GM18870 (cell line): ENCODE results near the gene LRRC37B.
A peak's percentile ranks its signal among the peaks of the same experiment; 100 is the strongest.
"Not testable (repeated sequence)": the region's sequence is repeated elsewhere in the genome, so short reads cannot be mapped to it uniquely, and the experiment has no call there.

Experiments
- ATAC-seq: cut with Tn5 transposase; IDR thresholded peaks from one replicate; pipeline ENCODE4 v1.9.1; 2021; ENCODE audit warnings: moderate library complexity; ENCODE audit not compliant: unreplicated experiment

The LRRC37B gene

GRCh38 chr17:32041306-32041875 lies 34.2 kb downstream of the LRRC37B start:
- not testable (repeated sequence) for ATAC-seq

- ATAC-seq, result not testable (repeated sequence)
These were observed 35.1 kb downstream of the LRRC37B start for GRCh38 chr17:32042266-32042665.

GRCh38 chr17:32045611-32046010 lies 38.4 kb downstream of the LRRC37B start:
- not testable (repeated sequence) for ATAC-seq

- not testable (repeated sequence) for ATAC-seq
These were observed 40.5 kb downstream of the LRRC37B start for GRCh38 chr17:32047663-32048062.

- not testable (repeated sequence) for ATAC-seq
These were observed 47.8 kb downstream of the LRRC37B start for GRCh38 chr17:32054985-32055384.

GRCh38 chr17:32055425-32055824 lies 48.2 kb downstream of the LRRC37B start:
- not testable (repeated sequence) for ATAC-seq

GRCh38 chr17:32056500-32056899 lies 49.3 kb downstream of the LRRC37B start:
- ATAC-seq, result not testable (repeated sequence)

GRCh38 chr17:32057460-32058105 lies 50.4 kb downstream of the LRRC37B start:
- ATAC-seq, result not testable (repeated sequence)

GRCh38 chr17:32060695-32061094 lies 53.5 kb downstream of the LRRC37B start:
- not testable (repeated sequence) for ATAC-seq

GRCh38 chr17:32061840-32062239 lies 54.7 kb downstream of the LRRC37B start:
- not testable (repeated sequence) for ATAC-seq

GRCh38 chr17:32064091-32064490 lies 56.9 kb downstream of the LRRC37B start:
- not testable (repeated sequence) for ATAC-seq

GRCh38 chr17:32066123-32066680 lies 59.0 kb downstream of the LRRC37B start:
- ATAC-seq, result not testable (repeated sequence)

- ATAC-seq, result not testable (repeated sequence)
These were observed 59.9 kb downstream of the LRRC37B start for GRCh38 chr17:32066863-32067642.

GRCh38 chr17:32069067-32069466 lies 61.9 kb downstream of the LRRC37B start:
- ATAC-seq, result not testable (repeated sequence)

- ATAC-seq, result peak; percentile 86
These were observed 64.8 kb downstream of the LRRC37B start for GRCh38 chr17:32071961-32072360.

GRCh38 chr17:32073131-32073530 lies 65.9 kb downstream of the LRRC37B start:
- ATAC-seq, result not testable (repeated sequence)

- ATAC-seq, result peak; percentile 74
These were observed 72.6 kb downstream of the LRRC37B start for GRCh38 chr17:32079753-32080152.

GRCh38 chr17:32083550-32083979 lies 76.4 kb downstream of the LRRC37B start:
- ATAC-seq, result not testable (repeated sequence)

- not testable (repeated sequence) for ATAC-seq
These were observed 77.1 kb downstream of the LRRC37B start for GRCh38 chr17:32084003-32084941.
